ENCODE measurements around the gene CYP27C1.
"Not testable (repeated sequence)": the region's sequence is repeated elsewhere in the genome, so short reads cannot be mapped to it uniquely, and the experiment has no call there.

Gene CYP27C1

DNA sequence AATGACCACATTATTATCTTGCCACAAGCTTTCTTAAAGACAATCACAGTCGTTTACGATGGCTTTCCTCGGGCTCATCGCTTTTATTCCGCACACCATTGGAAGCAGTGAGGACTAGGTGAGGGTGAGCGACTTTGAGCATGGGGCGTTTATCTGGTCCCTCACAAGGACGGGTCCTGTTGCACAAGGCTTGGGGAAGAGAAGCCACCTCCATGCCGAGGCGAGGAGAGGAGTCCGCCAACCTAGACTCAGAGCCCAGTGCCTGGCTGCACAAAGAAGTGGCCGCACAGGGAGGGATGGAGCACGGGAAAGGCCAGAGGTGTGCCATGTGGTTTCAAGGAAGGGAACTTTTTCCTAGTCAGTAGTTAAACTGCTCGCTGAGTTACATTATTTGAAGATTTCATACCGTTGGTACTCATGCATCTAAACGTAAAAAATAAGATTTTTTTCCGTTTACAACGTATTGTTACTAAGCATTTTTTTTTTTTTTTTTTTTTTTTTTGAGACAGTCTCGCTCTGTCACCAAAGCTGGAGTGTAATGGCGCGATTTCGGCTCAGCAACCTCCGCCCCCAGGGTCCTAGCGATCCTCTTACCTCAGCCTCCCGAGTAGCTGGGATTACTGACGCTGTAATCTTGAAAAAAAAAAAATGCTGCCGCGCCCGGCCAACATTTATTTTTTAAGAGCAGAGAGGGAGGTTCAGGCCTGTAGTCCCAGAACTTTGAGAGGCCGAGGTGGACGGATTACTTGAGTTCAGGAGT lies 849 bp upstream of the CYP27C1 start:
- DNase-seq = no peak

DNA sequence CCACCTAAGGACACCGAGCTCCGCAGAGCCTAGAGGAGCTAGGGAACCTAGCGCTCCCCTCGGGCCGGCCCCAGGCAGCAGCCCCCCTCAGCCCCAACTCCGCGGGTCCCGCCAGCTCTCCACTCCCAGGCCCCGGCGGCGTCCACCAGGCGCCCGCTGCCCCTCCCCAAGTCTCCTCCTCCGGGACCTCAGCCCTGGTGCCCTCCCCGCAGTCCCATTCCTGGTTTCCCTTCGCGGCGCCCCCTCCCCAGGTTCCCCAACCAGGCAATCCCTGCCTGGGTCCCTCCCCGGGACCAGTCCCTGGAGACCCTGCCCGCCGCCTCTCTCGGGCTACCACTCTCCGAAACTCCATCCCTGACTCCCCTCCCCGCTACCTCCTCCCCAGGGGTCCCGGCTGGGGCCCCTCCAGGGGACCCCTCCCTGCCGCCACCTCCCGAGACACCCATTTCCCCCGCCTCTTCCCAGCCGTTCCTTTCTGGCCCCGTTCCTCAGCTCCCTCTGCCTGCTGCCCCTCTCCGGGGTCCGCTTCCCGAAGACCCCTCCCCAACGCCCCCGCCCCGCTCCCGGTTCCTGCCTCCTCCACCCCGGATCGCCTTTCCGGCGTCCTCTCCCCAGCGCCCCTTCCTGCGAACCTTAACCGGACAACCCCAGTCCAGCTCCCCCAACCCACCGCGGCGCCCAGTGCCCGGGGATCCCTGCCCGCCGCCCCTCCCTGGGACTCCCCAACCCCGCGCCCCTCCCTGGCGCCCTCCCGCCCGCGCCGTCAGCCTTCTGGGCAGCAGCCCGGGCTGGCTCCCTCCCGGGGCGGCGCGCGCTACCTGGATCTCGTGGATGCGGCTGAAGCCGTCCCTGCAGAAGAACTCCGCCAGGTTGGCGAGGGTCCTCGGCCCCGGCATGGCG lies 678 bp downstream of the CYP27C1 start:
- DNase-seq = no peak

DNA sequence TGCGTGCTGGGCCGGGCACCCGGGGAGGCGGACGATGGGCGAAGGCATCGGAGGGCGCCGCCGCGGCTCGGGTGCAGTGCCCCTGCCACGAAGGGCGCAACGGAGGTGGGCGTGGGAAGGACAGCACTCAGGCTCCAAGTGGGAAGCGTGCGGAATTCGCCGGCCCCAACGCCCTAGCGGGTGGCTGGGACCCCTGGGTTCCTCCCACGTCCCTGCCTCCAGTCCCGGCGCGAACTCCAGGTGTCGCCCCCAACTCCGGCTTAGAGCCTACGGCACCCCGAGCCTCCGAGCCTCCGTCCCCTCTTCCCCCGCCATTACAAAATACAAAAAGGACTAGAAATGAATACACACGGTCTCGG lies 1.3 kb downstream of the CYP27C1 start:
- DNase-seq = no peak

DNA sequence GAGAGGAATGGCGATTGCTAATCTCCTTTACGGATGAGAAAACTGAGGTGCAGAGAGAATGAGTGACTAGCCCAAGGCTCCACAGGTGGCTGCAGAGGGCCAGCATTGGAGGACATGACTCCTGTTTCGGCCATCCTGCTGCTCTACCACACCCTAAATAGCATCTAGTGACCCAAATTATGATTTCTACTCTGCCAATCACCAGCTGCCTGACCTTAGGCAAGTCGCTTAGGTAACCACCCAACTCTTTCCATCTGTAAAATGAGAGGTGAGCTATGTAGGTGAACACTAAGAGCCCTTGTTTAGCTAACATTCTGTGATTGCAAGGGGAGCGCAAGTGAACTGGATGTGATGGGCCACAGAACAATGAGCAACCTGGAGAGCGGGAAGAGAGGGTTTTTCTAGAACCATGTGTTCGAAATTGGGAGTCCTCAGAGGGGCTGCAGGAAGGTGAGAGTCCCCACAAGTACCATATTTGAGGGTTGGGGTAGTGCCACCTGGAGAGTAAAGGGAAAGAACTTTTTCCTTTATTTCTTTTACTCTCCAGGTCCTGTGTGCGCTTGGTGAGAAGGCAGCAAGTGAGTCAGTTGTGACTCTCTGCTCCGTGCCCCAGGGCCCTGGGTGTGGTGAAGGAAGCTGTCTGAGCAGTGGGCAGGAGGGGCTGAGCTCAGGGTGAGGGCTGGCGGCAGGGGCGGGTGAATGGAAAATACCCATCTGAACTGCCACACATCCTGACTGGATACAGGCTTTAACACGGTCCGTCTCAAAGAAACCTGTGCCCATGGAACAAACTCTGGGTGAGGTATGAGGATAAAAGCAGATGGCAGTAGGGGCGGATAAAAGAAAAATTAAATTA lies 2.4 kb downstream of the CYP27C1 start:
- DNase-seq = no peak

DNA sequence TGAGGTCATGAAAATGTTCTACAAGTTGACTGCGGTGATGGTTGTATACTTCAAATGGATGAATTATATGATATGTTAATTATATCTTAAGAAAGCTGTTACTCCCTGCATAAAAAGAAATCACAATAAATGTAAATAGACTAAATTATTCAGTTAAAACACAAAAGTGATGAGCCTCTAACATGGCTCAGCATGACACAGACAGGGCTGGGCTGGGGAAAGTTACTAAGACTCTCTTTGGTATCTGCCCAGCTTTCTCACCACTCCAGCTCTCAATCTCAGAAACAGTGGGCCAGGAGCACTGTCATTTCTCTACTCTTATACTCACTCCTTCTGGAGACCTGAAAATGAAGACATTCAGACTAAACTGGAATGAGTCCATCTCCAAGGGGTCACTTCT lies 3.5 kb downstream of the CYP27C1 start:
- DNase-seq = no peak

DNA sequence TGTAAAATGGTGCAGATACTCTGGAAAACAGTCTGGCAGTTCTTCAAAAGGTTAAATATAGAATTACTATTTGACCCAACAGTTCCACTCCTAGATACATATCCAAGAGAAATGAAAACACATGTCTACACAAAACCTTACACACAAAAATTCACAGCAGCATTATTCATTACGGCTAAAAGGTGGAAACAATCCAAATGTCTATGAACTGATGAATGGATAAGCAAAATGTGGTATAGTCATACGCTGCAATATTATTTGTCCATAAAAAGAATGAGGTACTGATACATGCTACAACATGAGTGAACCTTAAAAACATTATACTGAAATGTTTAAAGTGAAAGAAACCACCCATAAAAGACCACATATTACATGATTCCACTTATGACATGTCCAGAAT lies 4.0 kb downstream of the CYP27C1 start:
- DNase-seq = no peak

DNA sequence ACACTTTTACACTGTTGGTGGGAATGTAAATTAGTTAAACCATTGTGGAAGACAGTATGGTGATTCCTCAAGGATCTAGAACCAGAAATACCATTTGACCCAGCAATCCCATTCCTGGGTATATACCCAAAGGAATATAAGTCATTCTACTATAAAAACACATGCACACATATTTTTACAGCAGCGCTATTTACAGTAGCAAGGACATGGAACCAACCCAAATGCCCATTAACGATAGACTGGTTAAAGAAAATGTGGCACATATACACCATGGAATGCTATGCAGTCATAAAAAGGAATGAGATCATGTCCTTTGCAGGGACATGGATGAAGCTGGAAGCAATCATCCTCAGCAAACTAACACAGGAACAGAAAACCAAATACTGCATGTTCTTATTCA lies 5.9 kb downstream of the CYP27C1 start:
- DNase-seq = not testable (repeated sequence)

DNA sequence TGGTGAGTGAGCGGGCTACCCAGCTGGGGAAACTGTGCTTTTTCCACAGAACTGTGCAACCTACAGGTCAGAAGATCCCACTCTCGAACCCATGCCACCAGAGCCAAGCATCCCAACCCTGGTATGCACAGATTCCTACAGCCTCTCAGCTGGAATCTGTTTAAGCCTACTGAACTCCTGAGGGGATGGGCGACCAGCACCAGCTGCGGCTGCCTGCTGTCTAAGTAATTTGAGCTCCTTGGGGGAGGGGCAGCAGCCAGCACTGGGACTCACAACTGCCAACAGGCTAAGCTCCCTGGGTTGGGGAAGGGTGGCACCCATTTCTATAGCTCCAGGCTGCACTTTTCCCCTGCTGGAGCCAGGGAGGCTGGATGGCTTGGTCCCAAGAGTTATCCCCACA lies 11.8 kb downstream of the CYP27C1 start:
- DNase-seq = peak; percentile 89

DNA sequence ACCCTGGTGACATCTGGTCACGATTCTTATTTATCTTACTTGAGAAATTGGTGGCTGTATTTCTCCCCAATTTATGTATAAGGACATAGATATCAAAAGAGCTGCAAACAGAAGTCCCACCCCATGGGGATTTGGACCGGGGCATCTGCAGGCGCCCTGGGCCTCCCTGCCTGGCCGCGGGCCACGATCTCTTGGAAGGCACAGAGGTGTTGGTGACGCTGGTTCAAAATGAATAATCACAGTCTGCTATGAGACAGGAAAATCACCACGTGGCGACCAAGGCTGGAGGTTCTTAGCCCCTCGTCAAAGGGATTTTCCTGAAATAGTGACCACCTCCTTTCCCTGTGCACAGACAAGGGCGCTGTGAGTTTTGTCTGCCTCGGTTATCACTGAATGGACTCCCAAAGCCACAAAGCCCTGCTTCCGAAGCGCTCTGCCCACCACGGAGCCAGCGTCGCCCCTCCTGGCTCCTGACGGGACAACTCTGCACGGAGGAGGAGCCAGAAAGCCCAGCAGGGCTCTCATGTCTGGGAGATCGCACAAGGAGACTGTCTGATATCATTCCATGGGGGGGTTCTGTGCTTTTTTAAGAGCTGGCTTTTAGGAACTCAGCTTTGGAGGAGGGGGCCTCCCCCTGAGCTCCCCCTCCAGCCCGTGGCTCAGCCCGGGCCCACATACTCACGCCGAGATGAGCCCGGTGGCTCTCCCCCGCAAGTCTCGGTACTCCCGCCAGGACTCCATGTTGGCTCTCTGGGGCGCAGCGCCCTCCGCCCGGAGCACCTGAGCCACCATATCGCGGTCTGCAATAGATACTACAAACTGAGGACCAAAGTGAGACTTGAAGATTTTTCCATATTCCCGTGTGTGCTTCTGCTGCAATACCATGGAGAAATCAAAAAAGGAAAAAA lies 14.6 kb downstream of the CYP27C1 start:
- DNase-seq = no peak

DNA sequence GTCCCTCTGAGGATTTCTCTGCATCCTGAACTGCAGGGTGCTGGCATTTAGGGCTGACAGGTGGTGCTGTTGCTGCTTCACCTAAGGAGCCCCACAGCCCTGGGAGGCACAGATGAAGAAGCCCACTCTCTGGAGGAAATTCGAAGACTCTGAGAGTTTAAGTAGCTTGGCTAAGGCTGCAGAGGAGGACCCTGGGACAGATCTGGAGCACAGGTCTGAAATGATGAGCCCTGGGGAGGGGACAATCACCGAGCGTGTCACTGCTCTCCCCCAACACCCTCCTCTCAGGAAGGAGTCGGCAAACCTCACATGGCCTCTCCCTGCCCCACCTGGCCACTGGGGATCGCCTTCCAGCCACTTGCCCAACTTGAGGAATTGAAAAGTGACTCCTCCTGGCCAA lies 18.6 kb downstream of the CYP27C1 start:
- DNase-seq = no peak

DNA sequence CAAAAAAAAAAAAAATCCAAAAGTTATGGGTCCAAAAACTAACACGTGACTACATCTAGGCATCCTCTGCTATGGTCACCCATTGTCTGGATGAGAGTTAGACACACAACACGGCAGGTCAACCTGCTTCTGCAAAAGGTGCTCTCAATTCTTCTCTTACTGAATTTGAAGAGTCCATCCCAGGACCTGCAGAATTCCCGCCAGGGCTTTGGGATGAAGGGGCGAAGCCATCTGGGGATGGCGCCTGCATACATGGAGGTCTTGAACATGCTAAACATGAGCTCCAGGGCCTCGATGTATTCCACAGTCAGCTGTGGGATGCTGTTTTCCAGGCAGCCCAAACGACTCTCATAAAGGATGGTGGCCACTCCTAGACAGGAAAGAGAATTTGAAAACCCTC lies 19.1 kb downstream of the CYP27C1 start:
- DNase-seq = no peak

DNA sequence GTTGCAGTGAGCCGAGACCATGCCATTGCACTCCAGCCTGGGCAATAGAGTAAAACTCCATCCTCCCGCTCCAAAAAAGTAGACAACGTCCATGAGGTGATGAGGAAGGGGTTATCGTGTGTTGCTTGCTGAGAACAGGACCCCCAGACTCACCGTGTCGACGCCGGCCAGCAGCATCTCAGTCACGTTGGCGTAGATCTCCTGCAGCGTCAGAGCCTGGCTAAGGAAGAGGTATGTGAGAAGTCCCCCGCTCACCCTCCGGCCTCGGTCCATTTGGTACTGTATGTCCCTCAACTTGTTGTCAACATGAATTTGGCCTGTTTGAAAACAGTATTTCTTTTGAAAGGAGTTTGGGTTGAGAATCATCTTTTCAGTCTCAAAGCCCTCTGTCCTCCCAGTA lies 20.9 kb downstream of the CYP27C1 start:
- no peak for DNase-seq

DNA sequence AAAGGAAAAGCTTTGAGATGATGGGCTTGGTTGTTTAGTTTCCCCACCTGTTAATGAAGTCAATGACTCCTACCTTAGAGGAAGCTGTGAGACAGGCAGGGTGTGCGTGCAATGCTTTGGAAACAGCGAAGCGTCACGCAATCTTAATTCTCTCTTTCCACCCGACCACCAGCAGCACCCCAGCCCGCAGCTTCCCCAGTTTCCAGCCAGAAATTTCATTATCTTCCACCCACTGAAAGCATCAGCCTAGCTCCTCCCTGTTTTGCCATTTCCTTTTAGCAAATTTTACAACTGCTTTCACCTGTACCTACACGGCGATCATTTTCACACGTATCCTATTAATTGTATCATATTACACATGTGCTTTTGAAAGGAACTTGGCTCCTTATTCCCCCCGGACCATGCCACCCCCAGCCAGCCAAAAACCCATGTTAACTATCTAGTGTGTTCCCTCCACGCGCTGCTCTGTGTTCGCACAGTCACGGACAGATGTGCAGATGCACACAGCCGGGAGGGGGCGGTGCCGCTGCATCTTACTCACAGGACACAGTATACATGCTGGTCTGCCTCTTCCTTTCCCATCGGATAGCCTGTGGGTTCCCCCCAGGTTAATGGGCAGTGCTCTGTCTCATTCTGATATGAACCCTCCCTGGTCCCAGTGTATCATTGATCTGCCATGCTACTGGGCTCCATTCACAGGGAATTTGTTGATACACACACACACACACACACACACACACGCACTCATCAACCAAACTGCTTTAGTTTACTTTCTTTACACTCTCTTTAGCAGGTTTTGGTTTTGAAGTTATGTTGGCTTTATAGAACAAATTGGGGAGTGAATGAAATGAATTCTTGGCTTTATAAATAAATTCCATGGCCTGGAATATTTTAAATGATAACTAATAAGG lies 22.4 kb downstream of the CYP27C1 start:
- peak; percentile 84 for DNase-seq

DNA sequence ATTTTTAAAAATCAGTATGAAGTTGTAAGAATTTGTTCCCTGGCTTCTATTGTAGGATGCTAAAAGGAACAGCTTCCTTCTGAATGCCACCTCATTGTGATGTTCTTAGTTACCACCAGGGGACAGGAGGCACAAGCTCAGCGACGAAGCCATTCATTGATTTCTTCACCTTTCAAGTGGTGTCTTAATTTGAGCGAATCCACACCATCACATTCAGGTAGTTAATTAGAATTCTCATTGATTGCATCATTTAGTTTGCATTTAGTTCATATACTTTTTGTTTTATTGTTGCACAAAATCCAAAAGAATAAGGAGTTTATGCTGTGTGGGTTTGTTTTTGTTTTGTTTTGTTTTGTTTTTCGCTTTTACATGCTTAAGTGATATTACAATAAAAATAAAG lies 23.1 kb downstream of the CYP27C1 start:
- peak; percentile 70 for DNase-seq

DNA sequence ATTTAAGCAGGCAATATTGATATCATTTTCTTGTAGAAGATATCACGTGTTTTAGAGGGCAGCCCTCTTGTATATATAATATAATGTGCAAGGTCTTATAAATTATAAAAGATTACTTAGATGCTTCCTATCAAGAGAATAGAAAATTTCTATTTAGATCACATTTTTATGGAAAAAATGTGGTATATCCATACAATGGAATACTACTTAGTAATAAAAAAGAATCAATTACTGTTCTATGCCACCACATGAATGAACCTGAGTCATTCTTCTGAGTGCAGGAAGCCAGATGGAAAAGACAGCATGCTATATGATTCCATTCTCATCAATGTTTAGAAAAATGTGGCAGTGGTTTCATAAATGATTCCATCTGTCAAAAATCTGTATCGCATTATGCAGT lies 23.6 kb downstream of the CYP27C1 start:
- no peak for DNase-seq

DNA sequence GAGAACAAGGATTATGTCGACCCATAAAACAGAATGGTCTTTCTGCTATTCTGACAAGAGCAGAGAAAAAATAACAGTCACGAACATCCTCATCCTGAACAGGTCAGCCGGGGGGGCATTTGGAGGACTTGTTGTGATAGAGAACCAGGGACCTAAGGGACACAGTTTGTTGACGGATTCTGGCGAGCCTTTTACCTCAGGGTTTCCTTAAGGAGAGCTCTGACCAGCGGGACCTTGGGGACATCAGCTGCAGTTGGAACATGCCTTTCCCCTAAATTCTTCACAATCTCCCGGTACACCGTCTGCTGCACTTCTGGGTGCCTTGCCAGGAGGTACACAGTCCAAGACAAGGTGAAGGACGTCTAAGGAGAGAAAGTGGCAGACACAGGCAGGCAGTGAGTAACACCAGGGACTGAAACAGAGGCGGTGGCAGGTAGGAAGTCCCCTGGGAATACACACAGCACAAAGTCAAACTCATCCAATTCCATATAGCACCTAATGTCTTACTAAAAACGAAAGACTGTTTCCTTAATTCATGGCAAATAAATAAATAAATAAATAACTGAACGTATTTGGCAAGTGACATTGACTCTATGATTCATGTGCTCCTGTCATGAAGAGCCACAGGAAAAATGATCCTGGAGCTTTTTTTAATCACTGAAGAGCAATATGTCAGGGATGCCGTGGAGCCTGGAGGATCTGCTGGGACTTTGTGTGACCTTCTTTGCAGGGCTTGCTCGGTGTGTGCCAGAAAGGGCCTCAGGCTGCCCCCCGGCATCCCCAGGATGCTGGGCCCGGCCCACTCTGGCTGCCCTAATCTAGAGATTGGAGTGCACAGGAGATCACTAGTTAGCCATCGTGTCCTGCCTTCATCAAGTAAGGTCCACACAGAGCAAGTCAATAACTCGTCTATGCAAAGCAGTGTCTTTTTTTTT lies 24.7 kb downstream of the CYP27C1 start:
- no peak for DNase-seq

DNA sequence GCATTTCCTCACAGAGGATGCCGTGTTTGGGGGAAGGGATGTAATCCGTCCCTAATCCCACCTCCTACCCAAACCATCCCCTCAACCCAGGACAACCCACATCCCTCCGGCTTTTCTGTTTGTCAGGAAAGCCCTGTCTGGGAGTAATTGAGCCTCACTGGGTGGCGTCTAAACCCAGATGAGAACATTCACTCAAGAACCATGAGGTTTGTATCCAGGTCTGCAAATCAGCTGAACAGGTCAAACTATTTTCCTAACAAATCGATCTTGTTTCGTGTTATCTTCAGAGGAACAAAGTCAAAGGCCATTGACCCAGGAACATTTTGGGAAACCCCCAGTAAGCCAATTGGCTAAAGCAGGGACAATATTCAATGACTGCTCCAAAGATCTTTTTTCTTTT lies 25.7 kb downstream of the CYP27C1 start:
- no peak for DNase-seq

DNA sequence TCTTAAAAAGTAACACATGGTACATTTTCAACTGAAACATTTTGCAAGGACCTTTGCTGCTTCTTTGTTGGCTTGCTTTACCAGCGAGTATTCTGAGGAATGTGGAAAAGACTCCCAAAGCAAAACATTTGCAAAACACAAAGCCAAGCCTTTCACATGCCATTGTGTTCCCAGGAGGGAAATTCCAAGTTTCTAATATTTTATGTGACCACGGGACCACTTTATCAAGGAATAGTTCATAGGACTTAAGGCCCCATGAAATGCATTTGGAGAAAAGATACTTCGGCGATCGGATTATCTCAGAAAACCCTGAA lies 26.2 kb downstream of the CYP27C1 start:
- DNase-seq = no peak

DNA sequence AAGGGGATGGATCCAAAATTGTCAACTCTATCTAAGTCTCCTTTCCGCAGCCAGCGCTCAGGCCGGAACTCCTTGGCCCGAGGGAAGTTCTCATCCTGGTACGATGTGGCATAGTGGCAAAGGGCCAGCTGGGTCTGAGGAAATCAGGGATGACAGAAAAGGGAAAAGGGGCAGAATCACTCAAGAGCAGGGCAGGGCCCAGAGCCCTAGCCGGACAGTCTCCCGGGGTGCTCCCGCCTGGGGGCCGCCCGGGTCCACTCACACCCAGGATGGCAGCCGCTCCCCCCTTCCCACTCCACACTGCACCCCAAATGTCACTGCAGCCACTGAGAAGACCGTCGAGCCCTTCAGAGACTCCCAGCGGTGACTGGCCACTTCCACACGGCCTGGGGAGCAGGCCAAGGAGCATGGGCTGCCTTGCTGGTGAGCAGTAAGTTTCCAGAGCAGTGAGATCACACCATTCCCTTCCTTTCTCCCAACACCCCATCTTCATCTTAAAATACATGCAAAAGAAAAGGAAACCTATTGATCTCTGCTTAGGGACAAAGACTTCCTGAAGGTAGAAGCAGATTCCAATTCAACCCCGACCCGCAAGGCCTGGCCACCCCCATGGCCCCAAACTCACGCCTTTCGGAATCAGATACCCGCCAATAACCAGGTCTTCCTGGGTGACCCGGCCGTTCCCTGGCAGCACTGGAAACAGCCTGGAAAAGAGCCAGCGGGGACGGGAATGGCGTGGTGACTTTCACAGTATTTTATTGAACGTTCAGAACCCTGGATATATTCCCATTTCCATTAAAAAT lies 26.7 kb downstream of the CYP27C1 start:
- no peak for DNase-seq
